Ovary (tissue), 3 donors: Measurements from ENCODE around the gene SERPINI1.

Source experiments
- CTCF ChIP-seq, 3 donors: fragments of 450-650 bp in 2 of 3; fragments of 200-600 bp in 1 of 3; IDR thresholded peaks; one replicate each; pipeline versions ENCODE4 v1.5.1 to v1.8.0; 2016 to 2022; ENCODE audit warnings: antibody characterized with exemption in 3 of 3, mild to moderate bottlenecking in 1 of 3
- POLR2A ChIP-seq: fragments of 450-650 bp; IDR thresholded peaks from one replicate; pipeline ENCODE4 v1.6.1; 2017; ENCODE audit warnings: antibody characterized with exemption, mild to moderate bottlenecking, moderate library complexity
- donor health status: DM: no; HTN: no; CAD: no.

GRCh38 chr3:167835953-167836352, 100.4 kb downstream of the SERPINI1 start:
- TF ChIP-seq CTCF (IDR thresholded peaks at IDR 0.05) = no peak
- TF ChIP-seq POLR2A = no peak
